T-helper 2 cell (primary cell): ENCODE data around the gene BLOC1S5.
"Not testable (repeated sequence)": the region's sequence is repeated elsewhere in the genome, so short reads cannot be mapped to it uniquely, and the experiment has no call there.

Experiments used
- DNase-seq, 5 experiments: peaks; one replicate each; pipeline versions ENCODE4 v3.0.0 to v3.0.0-alpha.2; 2012 to 2022

The BLOC1S5 gene

DNA sequence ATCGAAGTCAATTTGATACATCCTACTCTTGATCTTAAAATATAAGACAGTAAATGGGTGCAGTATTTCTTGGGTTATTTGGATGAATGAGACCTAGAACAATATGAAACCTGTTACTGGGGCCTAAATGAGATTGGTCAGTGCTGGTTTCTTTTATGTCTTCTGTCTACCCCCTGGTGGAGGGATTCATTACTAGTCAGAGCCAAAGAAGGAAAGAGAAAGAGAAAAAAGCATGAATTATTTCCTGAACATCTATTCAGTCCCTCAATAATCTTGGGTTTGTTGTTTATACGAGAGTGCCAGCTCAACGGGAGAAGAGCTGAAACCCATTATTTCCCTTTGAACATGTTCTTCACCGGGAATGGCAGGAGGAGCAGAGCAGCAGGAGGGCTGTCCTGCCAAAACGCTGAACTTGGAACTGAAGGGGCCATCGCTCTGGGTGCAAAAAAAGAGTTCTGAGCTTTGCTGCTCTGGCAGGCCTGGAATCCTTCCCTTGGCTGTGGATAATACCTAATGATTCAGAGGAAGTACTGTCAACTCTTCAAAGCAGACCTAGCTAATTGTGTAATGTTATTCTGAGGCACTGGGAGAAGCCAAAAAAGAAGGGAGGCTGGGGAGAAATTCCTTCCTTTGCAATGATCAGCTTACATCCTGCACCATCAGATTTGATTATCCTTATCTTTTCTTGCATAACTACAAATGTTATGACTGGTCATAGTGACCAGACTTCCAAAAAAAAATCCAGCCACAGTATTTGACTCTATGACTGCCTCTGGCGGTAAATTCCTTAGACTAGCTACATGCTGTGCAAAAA, 72.0 kb downstream of the BLOC1S5 start:
- no peak for DNase-seq

- DNase-seq, result no peak
These were observed 72.7 kb downstream of the BLOC1S5 start for GRCh38 chr6:7991536-7991935.

- DNase-seq, result no peak
These were observed 78.0 kb downstream of the BLOC1S5 start for GRCh38 chr6:7986219-7986618.

DNA sequence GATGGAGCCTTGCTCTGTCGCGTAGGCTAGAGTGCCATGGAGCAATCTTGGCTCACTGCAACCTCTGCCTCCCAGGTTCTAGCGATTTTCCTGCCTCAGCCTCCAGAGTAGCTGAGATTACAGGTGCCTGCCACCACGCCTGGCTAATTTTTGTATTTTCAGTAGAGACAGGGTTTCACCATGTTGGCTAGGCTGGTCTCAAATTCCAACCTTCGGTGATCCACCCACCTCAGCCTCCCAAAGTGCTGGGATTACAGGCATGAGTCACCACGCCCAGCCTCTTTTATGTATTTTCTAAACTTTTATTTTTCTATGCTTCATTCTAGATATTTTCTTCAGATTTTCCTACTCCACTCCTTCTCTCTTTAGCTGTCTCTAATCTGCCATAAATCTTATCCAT, 80.2 kb downstream of the BLOC1S5 start:
- not testable (repeated sequence) for DNase-seq

DNA sequence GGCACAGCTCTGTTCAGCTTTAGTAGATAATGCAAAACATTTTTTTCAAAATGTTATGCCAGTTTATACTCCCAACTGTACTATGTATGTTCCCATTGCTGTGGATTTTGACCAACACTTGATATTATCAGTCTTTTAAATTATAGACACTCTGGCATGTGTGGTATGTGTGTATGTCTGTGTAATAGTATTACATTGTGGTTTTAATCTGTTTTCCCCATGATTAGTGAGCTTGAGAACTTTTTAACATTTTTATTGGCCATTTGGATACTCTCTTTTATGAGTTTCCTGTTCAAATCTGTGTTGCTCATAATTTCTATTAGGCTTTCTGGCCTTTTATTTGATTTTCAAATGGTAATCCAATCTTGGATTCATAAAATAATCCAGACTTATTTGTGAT, 84.4 kb downstream of the BLOC1S5 start:
- DNase-seq, result no peak

DNA sequence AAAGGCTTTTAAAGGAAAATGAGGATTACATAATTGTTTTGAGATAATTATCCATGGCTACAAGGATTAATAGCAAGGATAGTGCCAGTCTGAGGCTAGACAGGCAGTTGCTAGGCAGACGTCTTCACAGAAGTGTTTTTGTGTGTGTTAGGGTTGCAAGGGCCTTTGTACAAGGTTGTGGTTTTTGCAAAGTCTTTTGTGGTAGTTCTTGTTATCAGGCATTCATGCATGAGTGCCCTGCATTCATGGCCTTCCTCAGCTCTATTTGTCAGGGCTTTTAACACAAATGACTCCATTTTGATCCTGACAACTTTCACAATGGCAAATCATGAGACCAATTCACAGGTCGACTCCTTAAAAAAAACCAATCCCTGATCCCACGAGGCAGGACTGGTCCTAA, 85.5 kb downstream of the BLOC1S5 start:
- DNase-seq, result peak in 1 of 5 experiments; percentile 30

GRCh38 chr6:7976485-7977056, 87.6 kb downstream of the BLOC1S5 start:
- no peak for DNase-seq

GRCh38 chr6:7975764-7976146, 88.4 kb downstream of the BLOC1S5 start:
- DNase-seq, result no peak

DNA sequence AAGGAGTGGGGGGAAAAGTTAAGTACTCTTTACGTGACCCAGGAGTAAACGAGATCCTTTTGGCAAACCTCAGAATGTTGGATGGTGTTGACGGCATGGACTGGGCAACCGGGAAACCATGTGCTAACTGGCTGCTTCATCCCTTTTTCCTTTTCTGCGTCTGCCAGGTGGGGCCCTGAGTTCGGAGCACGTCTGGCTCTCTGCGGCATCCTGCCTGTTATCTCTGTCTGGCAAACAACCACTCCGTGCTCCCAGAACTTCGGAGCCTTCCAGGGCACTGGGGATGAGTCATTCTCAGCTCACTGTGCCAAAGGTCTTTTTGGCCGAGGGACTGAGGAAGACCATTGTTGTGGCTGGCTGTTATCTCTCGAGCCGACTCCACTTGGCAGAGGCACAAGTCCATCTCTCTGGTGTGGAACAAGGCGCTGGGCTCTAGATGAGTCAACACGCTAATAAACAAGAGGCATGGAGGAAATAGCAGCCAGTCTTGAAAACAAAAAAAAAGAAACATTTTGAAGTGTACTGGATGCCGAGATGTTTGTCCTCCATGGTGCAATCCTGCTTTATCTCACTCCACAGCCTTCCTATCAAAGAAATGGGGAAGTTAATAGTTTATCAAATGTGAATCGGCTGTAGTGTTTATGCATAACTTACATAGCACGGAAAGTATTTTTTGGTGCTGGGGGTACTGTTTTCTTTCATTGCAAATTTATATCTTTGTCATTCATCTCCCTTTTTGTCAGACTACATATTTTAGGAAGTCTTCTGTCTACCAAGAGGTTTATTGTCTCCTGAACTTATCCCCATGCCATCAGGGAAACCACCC, 89.0 kb downstream of the BLOC1S5 start:
- no peak for DNase-seq

DNA sequence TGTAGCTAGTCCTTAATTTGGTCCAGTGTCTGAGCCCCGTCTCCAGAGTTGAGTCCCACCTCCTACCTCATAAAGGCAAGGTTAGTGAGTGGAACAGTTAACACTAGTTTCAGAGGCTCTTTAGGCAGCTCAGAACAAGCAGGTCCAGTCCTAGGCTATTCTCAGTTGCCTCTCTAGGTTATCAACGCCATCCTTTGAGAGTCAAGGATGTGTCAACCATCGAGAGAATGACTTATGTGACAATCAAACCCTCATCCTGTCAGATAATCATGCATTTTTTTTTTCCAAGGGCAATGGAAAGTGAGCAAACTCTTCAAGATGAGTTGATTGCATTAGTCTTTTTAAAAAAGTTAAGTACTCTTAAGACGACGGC, 89.6 kb downstream of the BLOC1S5 start:
- no peak for DNase-seq

- no peak for DNase-seq
These were observed 90.6 kb downstream of the BLOC1S5 start for GRCh38 chr6:7973584-7973983.

GRCh38 chr6:7971499-7971898, 92.7 kb downstream of the BLOC1S5 start:
- DNase-seq, result no peak

DNA sequence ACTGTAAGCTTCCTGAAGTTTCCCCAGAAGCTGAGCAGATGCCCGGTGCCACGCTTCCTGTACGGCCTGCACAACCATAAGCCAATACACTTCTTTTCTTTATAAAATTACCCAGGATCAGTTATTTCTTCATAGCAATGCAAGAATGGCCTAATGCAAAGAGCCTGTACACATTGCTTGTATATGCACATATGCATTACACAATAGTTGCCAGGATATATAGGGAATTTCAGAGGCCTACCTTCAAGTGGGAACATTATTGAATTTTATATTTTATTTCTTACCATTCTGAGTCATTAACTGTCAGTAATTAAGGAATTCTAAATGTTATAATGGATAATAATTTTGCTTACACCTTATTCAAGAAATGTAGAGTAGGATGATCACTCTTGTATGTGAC, 93.6 kb downstream of the BLOC1S5 start:
- no peak for DNase-seq
